K562 (cell line): Measurements from ENCODE around the gene CLEC12A. TPM values are rescaled to one million over a fixed set of nuclear protein-coding genes. Genes with fewer than 3 reads are reported as not detected.

Experiments
- ATAC-seq: fragments of 200-7000 bp; cut with Tn5 transposase; 3 replicates; pipeline ENCODE4 v1.9.1; 2020; ENCODE audit warnings: moderate library complexity
- BruUV-seq: library from RNA; stranded (reverse); fragments of 400-500 nt; replicated peaks from 2 replicates; lab custom pipeline; 2021; lab: Mats Ljungman, UMichigan
- CTCF ChIA-PET: fragments of 300-600 bp; formaldehyde crosslinking; extraction: SDS; loops from one replicate; lab custom pipeline; 2021; ENCODE audit warnings: low intra/inter-chr PET ratio; lab: Yijun Ruan, JAX
- POLR2A ChIA-PET: fragments of 300-600, 350-650 bp; sonication (Branson Sonifier 250); formaldehyde crosslinking; extraction: SDS; loops from one replicate; lab custom pipeline; 2021; ENCODE audit warnings: antibody characterized with exemption, inconsistent platforms; lab: Yijun Ruan, JAX
- DNase-seq, 4 experiments: peaks; one replicate each; pipeline versions ENCODE4 v3.0.0 to v3.0.0-alpha.2; 2011 to 2018; ENCODE audit warnings: low spot score in 3 of 4, mixed read lengths in 3 of 4; ENCODE audit errors: extremely low read depth in 1 of 4
- FAIRE-seq: peaks from 2 replicates; lab custom pipeline; 2011; peaks lifted over from hg19 to GRCh38; lab: Jason Lieb, UNC
- H2AFZ ChIP-seq: 2 replicates; pipeline ENCODE4 v1.6.0; 2011; ENCODE audit warnings: low read depth, low read length, control low read depth, inconsistent platforms
- H3K27ac ChIP-seq: fragments of 200-600 bp; 3 replicates; pipeline ENCODE4 v1.8.0; 2011; ENCODE audit warnings: low read depth, mild to moderate bottlenecking, control low read depth, inconsistent platforms, low read length, moderate library complexity, mixed read lengths; ENCODE audit errors: extremely low read depth
- H3K27me3 ChIP-seq, 2 experiments: fragments of 300-600 bp in 1 of 2; 2 replicates in 1 of 2; 3 replicates in 1 of 2; pipeline versions ENCODE4 v1.6.0 to v1.8.0; 2011; ENCODE audit warnings: inconsistent platforms in 2 of 2, low read length in 2 of 2, mild to moderate bottlenecking in 1 of 2, mixed read lengths in 1 of 2, moderate library complexity in 1 of 2; ENCODE audit not compliant: control insufficient read depth in 2 of 2, insufficient read depth in 2 of 2
- H3K36me3 ChIP-seq: fragments of 300-600 bp; 3 replicates; pipeline ENCODE4 v1.8.0; 2011; ENCODE audit warnings: mild to moderate bottlenecking, low read length, inconsistent platforms; ENCODE audit not compliant: control insufficient read depth, insufficient read depth
- H3K4me1 ChIP-seq, 2 experiments: fragments of 200-600 bp in 1 of 2; replicated peaks in 1 of 2; 2 replicates in 1 of 2; 3 replicates in 1 of 2; pipeline versions ENCODE4 v1.5.1 to v1.8.0; 2011; ENCODE audit warnings: inconsistent platforms in 2 of 2, low read length in 2 of 2, mild to moderate bottlenecking in 1 of 2, mixed read lengths in 1 of 2, moderate library complexity in 1 of 2; ENCODE audit not compliant: control insufficient read depth in 2 of 2, insufficient read depth in 2 of 2
- H3K4me2 ChIP-seq: 2 replicates; pipeline ENCODE4 v1.6.1; 2011; ENCODE audit warnings: low read length, control low read depth, inconsistent platforms, mixed read lengths; ENCODE audit not compliant: insufficient read depth
- H3K4me3 ChIP-seq: fragments of 200-600 bp; sonication (generic), shearing (Covaris generic); 2 replicates; pipeline ENCODE4 v1.5.1; 2016; ENCODE audit warnings: control low read depth, inconsistent platforms
- H3K79me2 ChIP-seq: fragments of 200-600 bp; 3 replicates; pipeline ENCODE4 v1.8.0; 2011; ENCODE audit warnings: low read length, inconsistent platforms; ENCODE audit not compliant: control insufficient read depth, insufficient read depth
- H3K9ac ChIP-seq, 2 experiments: 2 replicates each; pipeline versions ENCODE4 v1.6.0 to v1.6.1; 2011; ENCODE audit warnings: low read depth in 2 of 2, low read length in 2 of 2, control low read depth in 1 of 2, inconsistent platforms in 1 of 2, mild to moderate bottlenecking in 1 of 2, mixed read lengths in 1 of 2; ENCODE audit not compliant: insufficient read depth in 1 of 2
- H3K9me1 ChIP-seq: one replicate; pipeline ENCODE4 v1.6.0; 2011; ENCODE audit warnings: inconsistent platforms, mild to moderate bottlenecking, low read length, moderate library complexity; ENCODE audit not compliant: control insufficient read depth, insufficient read depth
- H3K9me3 ChIP-seq: replicated peaks from 2 replicates; pipeline ENCODE4 v1.5.1; 2011; ENCODE audit warnings: low read depth, low read length, inconsistent platforms; ENCODE audit not compliant: control insufficient read depth, insufficient read depth
- H4K20me1 ChIP-seq: replicated peaks from 2 replicates; pipeline ENCODE4 v1.6.1; 2011; ENCODE audit warnings: low read length, inconsistent platforms, mixed read lengths; ENCODE audit not compliant: control insufficient read depth, insufficient read depth
- ATF1 ChIP-seq, 2 experiments: fragments of 450-650 bp in 1 of 2; IDR thresholded peaks; 2 replicates each; pipeline ENCODE4 v1.6.1; 2016; ENCODE audit warnings: missing compliant biosample characterization in 1 of 2, missing genetic modification characterization in 1 of 2
- KDM2B ChIP-seq: fragments of 250-450 bp; sonication (Bioruptor Pico); IDR thresholded peaks from 2 replicates; pipeline ENCODE4 v1.8.0; 2021; ENCODE audit warnings: mild to moderate bottlenecking, moderate library complexity
- KDM4B ChIP-seq, 2 experiments: fragments of 450-650 bp in 1 of 2; sonication (generic) in 1 of 2; IDR thresholded peaks; 2 replicates each; pipeline ENCODE4 v1.6.1; 2016 to 2017; ENCODE audit warnings: borderline replicate concordance in 2 of 2, antibody characterized with exemption in 1 of 2, low read depth in 1 of 2, mild to moderate bottlenecking in 1 of 2
- PCBP1 ChIP-seq: fragments of 200-400 bp; formaldehyde crosslinking; IDR thresholded peaks from 2 replicates; pipeline ENCODE4 v1.6.1; 2018; ENCODE audit warnings: mild to moderate bottlenecking, low read depth, low read length; ENCODE audit not compliant: poor library complexity, severe bottlenecking
- RAD21 ChIP-seq, 2 experiments: fragments of 250-450 bp in 1 of 2; fragments of 450-650 bp in 1 of 2; sonication (Bioruptor Pico) in 1 of 2; formaldehyde crosslinking in 1 of 2; IDR thresholded peaks in 1 of 2; conservative IDR thresholded peaks in 1 of 2; 2 replicates each; pipeline versions ENCODE4 v1.4.0 to v1.8.0; 2020 to 2022; ENCODE audit warnings: mild to moderate bottlenecking in 2 of 2, moderate library complexity in 1 of 2
- TGIF2 ChIP-seq: sonication (generic); formaldehyde crosslinking; IDR thresholded peaks from 2 replicates; pipeline ENCODE4 v1.8.1; 2022; ENCODE audit warnings: mild to moderate bottlenecking, missing genetic modification reagents, moderate library complexity
- ZNF354B ChIP-seq: fragments of 250-450 bp; sonication (Bioruptor Pico); IDR thresholded peaks from 2 replicates; pipeline ENCODE4 v1.4.0; 2020
- ZNF431 ChIP-seq: sonication (generic); formaldehyde crosslinking; IDR thresholded peaks from 2 replicates; pipeline ENCODE4 v1.8.0; 2022; ENCODE audit warnings: mild to moderate bottlenecking, missing genetic modification reagents
- WGBS: fragments of 100-300 bp; shearing (Covaris generic); methylation state at CpG from one replicate; pipeline ENCODE4 v1.1.6; 2016; ENCODE audit warnings: low coverage, mixed read lengths; ENCODE audit not compliant: insufficient coverage; ENCODE audit errors: missing lambda C conversion rate; 5-methylcytosine and 5-hydroxymethylcytosine counted together
- in situ Hi-C: fragments of 300-500 bp; cut with MboI; formaldehyde crosslinking; loops from 4 replicates; pipeline ENCODE4 v1.15.0; 2018; ENCODE audit warnings: inconsistent platforms, mixed read lengths
- intact Hi-C: fragments of 100-400 bp; cut with micrococcal nuclease; formaldehyde crosslinking; loops from 2 replicates; pipeline ENCODE4 v1.14.2; 2022
- polyA plus RNA-seq, 8 experiments: library from polyadenylated mRNA; depleted of rRNA in 4 of 8; stranded (reverse) in 5 of 8; unstranded in 3 of 8; fragments of >200 nt; fragmentation: Nextera tagmentation in 2 of 8; fragmentation: Illumina TruSeq in 1 of 8; extraction: Ambion mirVana in 2 of 8; extraction: Trizol in 1 of 8; gene quantifications; 2 replicates each; pipeline versions ENCODE4 v1.2.1 to v1.2.3, GENCODE V29; 2011 to 2014; ENCODE audit warnings: inconsistent platforms in 1 of 8, missing spikeins in 1 of 8
- total RNA-seq, 7 experiments: library from RNA; depleted of rRNA in 6 of 7; stranded (reverse); fragments of >200 nt in 6 of 7; fragmentation: Illumina TruSeq in 2 of 7; extraction: Trizol in 2 of 7; gene quantifications; 2 replicates each; pipeline versions ENCODE4 v1.2.1 to v1.2.3, GENCODE V29; 2011 to 2021; ENCODE audit warnings: low replicate concordance in 1 of 7
- TF ChIP-seq, protein P1 (sequence below): sonication (generic); formaldehyde crosslinking; IDR thresholded peaks from 2 replicates; pipeline ENCODE4 v1.8.0; 2022; ENCODE audit warnings: mild to moderate bottlenecking, missing genetic modification reagents
- TF ChIP-seq, protein P2 (sequence below), 3 experiments: IDR thresholded peaks in 2 of 3; conservative IDR thresholded peaks in 1 of 3; 2 replicates each; pipeline ENCODE4 v1.5.1; 2011 to 2012; ENCODE audit warnings: low read length in 3 of 3, mild to moderate bottlenecking in 3 of 3, control low read depth in 2 of 3, improper control_type of control experiment in 1 of 3, inconsistent platforms in 1 of 3, low read depth in 1 of 3, mixed read lengths in 1 of 3, moderate library complexity in 1 of 3; ENCODE audit not compliant: insufficient read depth in 2 of 3

CLEC12A gene
- total and polyA plus RNA-seq, 9 of the 15 experiments (the other 6 are each of a cell fraction or from before 2014, with no cell fraction given) = not detected

DNA sequence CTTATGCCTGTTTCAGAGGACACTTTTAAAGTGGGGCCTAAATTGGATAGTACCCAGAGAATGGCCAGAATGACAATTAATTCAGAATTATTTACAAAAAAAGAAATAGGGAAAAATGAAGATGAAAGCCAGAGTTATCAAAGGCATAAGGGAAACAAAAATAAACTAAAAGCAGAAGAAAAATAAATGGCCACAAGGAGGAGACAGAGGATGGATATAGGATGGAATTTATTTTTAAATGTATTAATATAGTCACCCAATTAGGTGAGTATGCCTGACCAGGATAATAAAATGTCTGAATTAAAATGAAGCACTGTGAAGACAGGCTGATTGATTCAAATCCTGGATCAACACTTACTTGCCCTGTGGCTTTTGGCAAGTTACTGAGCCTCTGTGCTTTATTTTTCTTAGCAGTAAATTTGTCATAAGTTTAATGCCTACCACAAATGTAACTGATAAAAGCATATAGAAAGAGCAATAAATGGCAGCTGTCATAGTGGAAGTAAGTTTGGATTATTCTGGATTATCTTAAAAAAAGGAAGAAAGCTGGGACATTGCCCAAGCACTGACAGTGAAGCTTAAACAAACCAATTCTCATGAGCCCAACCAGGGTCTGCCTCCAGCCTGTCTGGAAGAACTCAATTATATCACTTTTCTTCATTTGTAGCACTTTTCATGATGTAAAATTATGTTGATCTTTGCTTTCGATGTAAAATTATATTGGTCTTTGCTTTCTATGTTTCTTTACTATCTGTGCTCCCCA, 62.8 kb downstream of the CLEC12A start:
- CTCF ChIA-PET = interaction anchor here (0.6 kb wide), 1 partner anchor 340 kb away, joined by 4 read pairs; no protein-coding TSS in a partner anchor
- FAIRE-seq (no peak), ATAC-seq (no peak), DNase-seq (no peak)
- Histone ChIP-seq H3K9me1 (no peaks in the 10 kb centered on the region), H3K27ac (no peak overlapping the region), H3K9ac (no peak overlapping the region), H3K79me2 (no peaks in the 10 kb centered on the region), H3K36me3 (no peaks in the 10 kb centered on the region), H3K27me3 (peaks cover 0 to 5% of the 10 kb centered on the region in 2 experiments; a peak in 1 of 5 replicates), H4K20me1 (no peaks in the 10 kb centered on the region), H3K4me2 (no peak overlapping the region), H2AFZ (no peak overlapping the region), H3K4me1 (no peaks in the 10 kb centered on the region), H3K4me3 (no peak overlapping the region), H3K9me3 (no peaks in the 10 kb centered on the region)
- intact Hi-C loops = loop anchor here (5.0 kb wide), 1 partner anchor 103 kb away; no protein-coding TSS in a partner anchor
- in situ Hi-C loops = no loop called here
- POLR2A ChIA-PET = no interaction called here
- WGBS = 0% methylated on average over 1 of the region's 1 CpG
- TF ChIP-seq KDM4B (IDR thresholded peaks at IDR 0.05; ENCODE audit: borderline replicate concordance in 2 of 2, low read depth in 1 of 2) (no peak), ATF1 (CRISPR knock-in tag; IDR thresholded peaks at IDR 0.05) (no peak), ATF1 (tag; IDR thresholded peaks at IDR 0.05) (no peak), TGIF2 (CRISPR knock-in tag) (no peak), ZNF431 (no peak), ZNF354B (no peak), PCBP1 (no peak), RAD21 (CRISPR knock-in tag; conservative IDR thresholded peaks at IDR 0.05 in 1 of 2, IDR thresholded peaks at IDR 0.05 in 1 of 2) (peak; percentile 12 to 36; a peak in 2 of 4 replicates), KDM2B (CRISPR knock-in tag) (no peak)
- TF ChIP-seq, protein P1, sequence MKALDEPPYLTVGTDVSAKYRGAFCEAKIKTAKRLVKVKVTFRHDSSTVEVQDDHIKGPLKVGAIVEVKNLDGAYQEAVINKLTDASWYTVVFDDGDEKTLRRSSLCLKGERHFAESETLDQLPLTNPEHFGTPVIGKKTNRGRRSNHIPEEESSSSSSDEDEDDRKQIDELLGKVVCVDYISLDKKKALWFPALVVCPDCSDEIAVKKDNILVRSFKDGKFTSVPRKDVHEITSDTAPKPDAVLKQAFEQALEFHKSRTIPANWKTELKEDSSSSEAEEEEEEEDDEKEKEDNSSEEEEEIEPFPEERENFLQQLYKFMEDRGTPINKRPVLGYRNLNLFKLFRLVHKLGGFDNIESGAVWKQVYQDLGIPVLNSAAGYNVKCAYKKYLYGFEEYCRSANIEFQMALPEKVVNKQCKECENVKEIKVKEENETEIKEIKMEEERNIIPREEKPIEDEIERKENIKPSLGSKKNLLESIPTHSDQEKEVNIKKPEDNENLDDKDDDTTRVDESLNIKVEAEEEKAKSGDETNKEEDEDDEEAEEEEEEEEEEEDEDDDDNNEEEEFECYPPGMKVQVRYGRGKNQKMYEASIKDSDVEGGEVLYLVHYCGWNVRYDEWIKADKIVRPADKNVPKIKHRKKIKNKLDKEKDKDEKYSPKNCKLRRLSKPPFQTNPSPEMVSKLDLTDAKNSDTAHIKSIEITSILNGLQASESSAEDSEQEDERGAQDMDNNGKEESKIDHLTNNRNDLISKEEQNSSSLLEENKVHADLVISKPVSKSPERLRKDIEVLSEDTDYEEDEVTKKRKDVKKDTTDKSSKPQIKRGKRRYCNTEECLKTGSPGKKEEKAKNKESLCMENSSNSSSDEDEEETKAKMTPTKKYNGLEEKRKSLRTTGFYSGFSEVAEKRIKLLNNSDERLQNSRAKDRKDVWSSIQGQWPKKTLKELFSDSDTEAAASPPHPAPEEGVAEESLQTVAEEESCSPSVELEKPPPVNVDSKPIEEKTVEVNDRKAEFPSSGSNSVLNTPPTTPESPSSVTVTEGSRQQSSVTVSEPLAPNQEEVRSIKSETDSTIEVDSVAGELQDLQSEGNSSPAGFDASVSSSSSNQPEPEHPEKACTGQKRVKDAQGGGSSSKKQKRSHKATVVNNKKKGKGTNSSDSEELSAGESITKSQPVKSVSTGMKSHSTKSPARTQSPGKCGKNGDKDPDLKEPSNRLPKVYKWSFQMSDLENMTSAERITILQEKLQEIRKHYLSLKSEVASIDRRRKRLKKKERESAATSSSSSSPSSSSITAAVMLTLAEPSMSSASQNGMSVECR (CRISPR knock-in tag) = no peak
- TF ChIP-seq, protein P2, sequence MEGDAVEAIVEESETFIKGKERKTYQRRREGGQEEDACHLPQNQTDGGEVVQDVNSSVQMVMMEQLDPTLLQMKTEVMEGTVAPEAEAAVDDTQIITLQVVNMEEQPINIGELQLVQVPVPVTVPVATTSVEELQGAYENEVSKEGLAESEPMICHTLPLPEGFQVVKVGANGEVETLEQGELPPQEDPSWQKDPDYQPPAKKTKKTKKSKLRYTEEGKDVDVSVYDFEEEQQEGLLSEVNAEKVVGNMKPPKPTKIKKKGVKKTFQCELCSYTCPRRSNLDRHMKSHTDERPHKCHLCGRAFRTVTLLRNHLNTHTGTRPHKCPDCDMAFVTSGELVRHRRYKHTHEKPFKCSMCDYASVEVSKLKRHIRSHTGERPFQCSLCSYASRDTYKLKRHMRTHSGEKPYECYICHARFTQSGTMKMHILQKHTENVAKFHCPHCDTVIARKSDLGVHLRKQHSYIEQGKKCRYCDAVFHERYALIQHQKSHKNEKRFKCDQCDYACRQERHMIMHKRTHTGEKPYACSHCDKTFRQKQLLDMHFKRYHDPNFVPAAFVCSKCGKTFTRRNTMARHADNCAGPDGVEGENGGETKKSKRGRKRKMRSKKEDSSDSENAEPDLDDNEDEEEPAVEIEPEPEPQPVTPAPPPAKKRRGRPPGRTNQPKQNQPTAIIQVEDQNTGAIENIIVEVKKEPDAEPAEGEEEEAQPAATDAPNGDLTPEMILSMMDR (IDR thresholded peaks at IDR 0.05 in 2 of 3, conservative IDR thresholded peaks at IDR 0.05 in 1 of 3; ENCODE audit: insufficient read depth in 2 of 3, low read depth in 1 of 3, low read length in 3 of 3) = peak in 1 of 3 experiments; percentile 40; a peak in 2 of 6 replicates
- BruUV-seq = no TSS peak
